Adrenal gland (tissue), 12 donors: ENCODE results near the gene RALGAPA1. TPM values are rescaled to one million over a fixed set of nuclear protein-coding genes. Genes with fewer than 3 reads are reported as not detected.
"Not testable (repeated sequence)": the region's sequence is repeated elsewhere in the genome, so short reads cannot be mapped to it uniquely, and the experiment has no call there.

ENCODE experiments used
- DNase-seq, 7 donors: peaks; one replicate each; pipeline ENCODE4 v3.0.0-alpha.2; 2019 to 2020
- H3K27ac ChIP-seq, 5 donors: fragments of 200-600 bp; sonication (generic) in 4 of 5; 1 replicate in 3 of 5; 2 replicates in 2 of 5; pipeline versions ENCODE4 v1.5.1 to v1.8.0; 2016 to 2020; ENCODE audit warnings: mild to moderate bottlenecking in 1 of 5
- H3K27me3 ChIP-seq: fragments of 200-600 bp; 2 replicates; pipeline ENCODE4 v1.8.0; 2021
- H3K36me3 ChIP-seq, 2 donors: fragments of 200-600 bp; replicated peaks in 1 of 2; 1 replicate in 1 of 2; 2 replicates in 1 of 2; pipeline versions ENCODE4 v1.5.1 to v1.8.0; 2018 to 2022
- H3K4me1 ChIP-seq, 2 donors: fragments of 200-600 bp; replicated peaks in 1 of 2; 1 replicate in 1 of 2; 2 replicates in 1 of 2; pipeline versions ENCODE4 v1.5.1 to v1.8.0; 2018 to 2021
- H3K4me3 ChIP-seq, 4 donors: fragments of 200-600 bp; sonication (generic) in 3 of 4; one replicate each; pipeline ENCODE4 v1.5.1; 2016 to 2018
- H3K9me3 ChIP-seq, 3 donors: fragments of 200-600 bp; sonication (generic) in 1 of 3; replicated peaks in 1 of 3; 1 replicate in 2 of 3; 2 replicates in 1 of 3; pipeline versions ENCODE4 v1.5.1 to v1.8.0; 2016 to 2021
- CTCF ChIP-seq, 6 experiments: fragments of 450-650 bp in 4 of 6; fragments of 200-600 bp in 2 of 6; sonication (generic) in 1 of 6; IDR thresholded peaks; 1 replicate in 5 of 6; 2 replicates in 1 of 6; pipeline versions ENCODE4 v1.5.1 to v1.8.0; 2016 to 2021; ENCODE audit warnings: antibody characterized with exemption in 6 of 6, mild to moderate bottlenecking in 2 of 6, moderate library complexity in 1 of 6
- POLR2A ChIP-seq, 2 donors: fragments of 450-650 bp; IDR thresholded peaks; one replicate each; pipeline ENCODE4 v1.6.1; 2017; ENCODE audit warnings: antibody characterized with exemption in 2 of 2, mild to moderate bottlenecking in 2 of 2, moderate library complexity in 1 of 2
- WGBS, 4 donors: extraction: QIAGEN DNeasy Blood & Tissue Kit in 2 of 4; methylation state at CpG; one replicate each; pipeline versions ENCODE4 v1.1.5 to v1.1.7; 2013 to 2017; 5-methylcytosine and 5-hydroxymethylcytosine counted together
- intact Hi-C, 2 donors: fragments of 100-400 bp; cut with DNase I; formaldehyde crosslinking; loops; one replicate each; pipeline versions ENCODE4 v1.14.1 to v1.15.0; 2022 to 2023
- polyA plus RNA-seq, 3 donors: library from polyadenylated mRNA; stranded (reverse); fragments of 200-250 nt in 2 of 3; fragments of 350-450 nt in 1 of 3; fragmentation: Illumina TruSeq in 1 of 3; extraction: RNeasy Lipid Tissue Mini Kit (QIAGEN cat#74804) in 1 of 3; gene quantifications; one replicate each; pipeline ENCODE4 v1.2.3, GENCODE V29; 2013 to 2014
- total RNA-seq, 9 donors: library from RNA; depleted of rRNA in 4 of 9; stranded (reverse); fragments of >200 nt in 4 of 9; fragments of 120-200 nt in 1 of 9; fragmentation: NEBNext Ultra II Directional in 1 of 9; extraction: Animal tissue kit (Norgen Biotek cat#: 25700) in 1 of 9; gene quantifications; one replicate each; pipeline versions ENCODE4 v1.1.0 to v1.2.4, GENCODE V29; 2013 to 2023
- donor health status: healthy with polysubstance abuse.
- donor health status: Bipolar disorder and iron deficiency.
- donor health status: DM: yes; HTN: yes; CAD: no.
- donor health status: DM: no; HTN: no; CAD: no.
- donor health status: DM: no; HTN: no; CAD: no.
- donor health status: DM: yes; HTN: yes; CAD: no.

RALGAPA1 gene
- total and polyA plus RNA-seq, 12 donors = 31.7 to 116 (median 64.8) TPM

- intact Hi-C loops = no loop called here
- Histone ChIP-seq H3K4me1 (peaks cover 5 to 22% of the 10 kb centered on the region in 2 donors), H3K4me3 (peak overlapping the region in 2 of 4 donors; percentile 2 to 92), H3K27ac (peak overlapping the region in 2 of 5 donors; percentile 99), H3K27me3 (no peaks in the 10 kb centered on the region), H3K36me3 (no peaks in the 10 kb centered on the region), H3K9me3 (no peaks in the 10 kb centered on the region)
- TF ChIP-seq POLR2A (IDR thresholded peaks at IDR 0.05) (no peak), CTCF (IDR thresholded peaks at IDR 0.05) (no peak)
- WGBS, 4 donors = 0 to 1% (median 0%) methylated on average over 5 to 6 of the region's 6 CpGs
- DNase-seq = no peak
Measured at GRCh38 chr14:35825968-35826217, 16.8 kb upstream of the RALGAPA1 start.

GRCh38 chr14:35824446-35825165 is 15.5 kb upstream of the RALGAPA1 start:
- H3K27me3 ChIP-seq = not testable (repeated sequence)

GRCh38 chr14:35822501-35822900 is 13.4 kb upstream of the RALGAPA1 start:
- no peaks in the 10 kb centered on the region for H3K9me3 ChIP-seq
- H3K36me3 ChIP-seq = no peaks in the 10 kb centered on the region
- H3K4me1 ChIP-seq = peaks cover 1 to 9% of the 10 kb centered on the region in 2 donors
- H3K27me3 ChIP-seq = no peaks in the 10 kb centered on the region
- intact Hi-C loops = no loop called here
- WGBS, 4 donors = 85 to 89% (median 88%) methylated on average over 3 of the region's 3 CpGs
- no peak overlapping the region for H3K4me3 ChIP-seq
- no peak for DNase-seq
- no peak overlapping the region for H3K27ac ChIP-seq
- no peak for TF ChIP-seq CTCF (IDR thresholded peaks at IDR 0.05)
- TF ChIP-seq POLR2A (IDR thresholded peaks at IDR 0.05) = no peak

More at GRCh38 chr14:35824446-35825165, 15.5 kb upstream of the RALGAPA1 start:
- H3K36me3 ChIP-seq, DNase-seq, H3K9me3 ChIP-seq, H3K27ac ChIP-seq, intact Hi-C loops: not testable (repeated sequence)
- Histone ChIP-seq H3K4me1 (peaks cover 5 to 19% of the 10 kb centered on the region in 2 donors), H3K4me3 (peak overlapping the region in 1 of 4 donors; percentile 92)
- WGBS, 4 donors = 77 to 90% (median 80%) methylated on average over 4 to 30 of the region's 55 CpGs; no CpG with 5 or more reads in 1 of the 4 donors

GRCh38 chr14:35821564-35822411 is 12.7 kb upstream of the RALGAPA1 start:
- TF ChIP-seq CTCF (IDR thresholded peaks at IDR 0.05) (peak; percentile 45 to 70 (median 52)), POLR2A (IDR thresholded peaks at IDR 0.05) (no peak)
- intact Hi-C loops = no loop called here
- H3K4me3 ChIP-seq = no peak overlapping the region
- H3K27ac ChIP-seq = no peak overlapping the region
- 29 to 35% (median 31%) methylated on average over 7 of the region's 7 CpGs for WGBS, 4 donors
- DNase-seq = peak in 1 of 7 donors; percentile 44
- no peaks in the 10 kb centered on the region for H3K9me3 ChIP-seq
- H3K36me3 ChIP-seq = no peaks in the 10 kb centered on the region
- no peaks in the 10 kb centered on the region for H3K27me3 ChIP-seq
- H3K4me1 ChIP-seq = peaks cover 0 to 4% of the 10 kb centered on the region in 2 donors
